Mesendoderm (in vitro differentiated cells): Measurements from ENCODE around the gene ABCC8.

Experiments used
- DNase-seq: peaks from one replicate; pipeline ENCODE4 v3.0.0; 2013
- H2AK5ac ChIP-seq: 2 replicates; pipeline ENCODE4 v1.6.1; 2013; ENCODE audit warnings: low read length, inconsistent platforms
- H2BK120ac ChIP-seq: 2 replicates; pipeline ENCODE4 v1.6.1; 2013; ENCODE audit warnings: low read depth, mild to moderate bottlenecking, low read length, moderate library complexity, mixed read lengths
- H2BK15ac ChIP-seq: replicated peaks from 2 replicates; pipeline ENCODE4 v1.6.1; 2013; ENCODE audit warnings: low read depth, mild to moderate bottlenecking, moderate library complexity
- H2BK5ac ChIP-seq: 2 replicates; pipeline ENCODE4 v1.6.1; 2013; ENCODE audit warnings: low read length, inconsistent platforms
- H3K18ac ChIP-seq: 2 replicates; pipeline ENCODE4 v1.6.1; 2013; ENCODE audit warnings: mild to moderate bottlenecking, low read length, mixed read lengths
- H3K23ac ChIP-seq: one replicate; pipeline ENCODE4 v1.6.1; 2013; ENCODE audit warnings: low read length
- H3K27ac ChIP-seq: 2 replicates; pipeline ENCODE4 v1.5.1; 2013; ENCODE audit warnings: low read depth, mild to moderate bottlenecking, inconsistent platforms, low read length, moderate library complexity
- H3K27me3 ChIP-seq: 2 replicates; pipeline ENCODE4 v1.6.1; 2013; ENCODE audit warnings: low read length, control low read depth, mild to moderate bottlenecking, inconsistent platforms; ENCODE audit not compliant: insufficient read depth, poor library complexity
- H3K36me3 ChIP-seq: 2 replicates; pipeline ENCODE4 v1.6.1; 2013; ENCODE audit warnings: low read length, inconsistent platforms; ENCODE audit not compliant: control insufficient read depth, insufficient read depth
- H3K4ac ChIP-seq: one replicate; pipeline ENCODE4 v1.6.1; 2013; ENCODE audit warnings: low read depth, mild to moderate bottlenecking, low read length, moderate library complexity
- H3K4me1 ChIP-seq: 2 replicates; pipeline ENCODE4 v1.6.1; 2013; ENCODE audit warnings: low read depth, low read length, inconsistent platforms; ENCODE audit not compliant: control insufficient read depth
- H3K4me2 ChIP-seq: 2 replicates; pipeline ENCODE4 v1.6.1; 2013; ENCODE audit warnings: low read length
- H3K4me3 ChIP-seq: 2 replicates; pipeline ENCODE4 v1.5.1; 2013; ENCODE audit warnings: mild to moderate bottlenecking, low read length
- H3K56ac ChIP-seq: one replicate; pipeline ENCODE4 v1.6.1; 2013; ENCODE audit warnings: low read length
- H3K79me1 ChIP-seq: 2 replicates; pipeline ENCODE4 v1.6.1; 2013; ENCODE audit warnings: low read length, inconsistent platforms
- H3K79me2 ChIP-seq: 2 replicates; pipeline ENCODE4 v1.6.1; 2013; ENCODE audit warnings: mild to moderate bottlenecking, low read length; ENCODE audit not compliant: control insufficient read depth, insufficient read depth
- H3K9ac ChIP-seq: 2 replicates; pipeline ENCODE4 v1.6.1; 2013; ENCODE audit warnings: low read length, inconsistent platforms
- H4K5ac ChIP-seq: one replicate; pipeline ENCODE4 v1.6.1; 2013; ENCODE audit warnings: low read length
- H4K8ac ChIP-seq: one replicate; pipeline ENCODE4 v1.6.1; 2013; ENCODE audit warnings: low read depth, mild to moderate bottlenecking, control low read depth, low read length, moderate library complexity
- WGBS: extraction: QIAGEN DNeasy Blood & Tissue Kit; methylation state at CpG from one replicate; pipeline ENCODE4 v1.1.7; 2013; ENCODE audit warnings: low lambda C conversion rate, missing lambda C conversion rate; ENCODE audit not compliant: insufficient coverage; ENCODE audit errors: extremely low coverage; 5-methylcytosine and 5-hydroxymethylcytosine counted together

The ABCC8 gene

DNA sequence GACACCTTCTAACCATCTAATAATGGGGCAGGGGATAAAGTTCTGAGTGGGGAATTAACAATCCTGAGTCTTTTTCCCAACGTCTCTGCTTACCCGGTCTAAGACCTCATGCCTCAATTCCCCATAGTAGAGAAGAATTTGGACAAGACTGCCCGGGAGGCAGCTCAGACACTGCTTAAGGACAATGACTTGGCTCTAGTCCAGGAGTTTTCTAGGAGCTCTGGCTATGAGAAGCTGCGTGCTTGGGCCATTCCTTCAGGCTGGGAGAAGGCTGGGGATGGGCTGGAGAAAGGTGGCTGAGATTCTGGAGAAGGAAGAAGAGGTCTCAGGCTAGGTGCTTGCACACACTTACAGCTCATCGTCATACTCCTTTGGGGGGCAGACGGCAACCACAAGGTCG lies 19.8 kb upstream of the ABCC8 start:
- DNase-seq: no peak
- Histone ChIP-seq H4K5ac (no peak overlapping the region), H2AK5ac (no peak overlapping the region), H2BK15ac (no peak overlapping the region), H3K79me1 (no peaks in the 10 kb centered on the region), H3K4me2 (no peak overlapping the region), H3K79me2 (no peaks in the 10 kb centered on the region), H3K4ac (no peak overlapping the region), H2BK120ac (no peak overlapping the region), H3K27me3 (no peaks in the 10 kb centered on the region), H3K4me1 (no peaks in the 10 kb centered on the region), H3K36me3 (no peaks in the 10 kb centered on the region), H4K8ac (no peak overlapping the region), H3K27ac (no peak overlapping the region), H3K56ac (no peak overlapping the region), H3K18ac (no peak overlapping the region), H3K23ac (no peak overlapping the region), H3K9ac (no peak overlapping the region), H3K4me3 (no peak overlapping the region), H2BK5ac (no peak overlapping the region)
- no CpG with 5 or more reads among the region's 7 CpGs for WGBS

GRCh38 chr11:17494019-17494418 lies 17.4 kb upstream of the ABCC8 start:
- Histone ChIP-seq H4K8ac (no peak overlapping the region), H3K56ac (no peak overlapping the region), H3K27me3 (no peaks in the 10 kb centered on the region), H2BK5ac (no peak overlapping the region), H3K9ac (no peak overlapping the region), H3K79me2 (no peaks in the 10 kb centered on the region), H2AK5ac (no peak overlapping the region), H3K4ac (no peak overlapping the region), H3K4me3 (no peak overlapping the region), H3K36me3 (no peaks in the 10 kb centered on the region), H3K23ac (no peak overlapping the region), H2BK120ac (no peak overlapping the region), H2BK15ac (no peak overlapping the region), H3K18ac (no peak overlapping the region), H4K5ac (no peak overlapping the region), H3K79me1 (no peaks in the 10 kb centered on the region), H3K27ac (no peak overlapping the region), H3K4me2 (no peak overlapping the region), H3K4me1 (no peaks in the 10 kb centered on the region)
- DNase-seq: no peak
- no CpG with 5 or more reads among the region's 6 CpGs for WGBS

DNA sequence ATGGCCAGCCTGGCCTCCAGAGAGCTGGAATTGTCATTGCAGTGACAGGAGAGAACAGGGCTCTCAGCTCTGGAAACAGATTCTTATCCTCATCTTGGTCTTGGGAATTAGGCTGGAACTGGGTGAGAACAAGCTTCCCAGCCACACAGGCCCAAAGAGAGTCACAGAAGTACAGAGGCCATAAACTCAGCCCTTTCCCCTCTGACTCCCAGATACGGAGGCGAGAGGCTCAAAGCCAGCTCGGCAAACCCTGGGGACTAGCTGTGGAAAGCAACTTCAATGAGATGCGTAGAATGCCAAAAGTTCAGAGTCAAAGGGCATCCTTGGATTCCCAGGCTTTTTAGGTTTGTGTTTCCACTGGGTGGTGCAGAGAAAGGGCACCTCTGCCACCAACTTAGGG lies 14.3 kb upstream of the ABCC8 start:
- Histone ChIP-seq H3K9ac (no peak overlapping the region), H3K4me2 (no peak overlapping the region), H3K79me2 (no peaks in the 10 kb centered on the region), H3K18ac (no peak overlapping the region), H3K27ac (no peak overlapping the region), H3K4me1 (no peaks in the 10 kb centered on the region), H3K27me3 (no peaks in the 10 kb centered on the region), H2AK5ac (no peak overlapping the region), H3K79me1 (no peaks in the 10 kb centered on the region), H3K23ac (no peak overlapping the region), H2BK120ac (no peak overlapping the region), H2BK15ac (no peak overlapping the region), H2BK5ac (no peak overlapping the region), H3K4ac (no peak overlapping the region), H4K8ac (no peak overlapping the region), H4K5ac (no peak overlapping the region), H3K56ac (no peak overlapping the region), H3K36me3 (no peaks in the 10 kb centered on the region), H3K4me3 (no peak overlapping the region)
- DNase-seq: no peak
- WGBS: no CpG with 5 or more reads among the region's 4 CpGs

GRCh38 chr11:17490232-17490631 lies 13.6 kb upstream of the ABCC8 start:
- H3K79me1 ChIP-seq: no peaks in the 10 kb centered on the region
- no peak overlapping the region for H2BK120ac ChIP-seq
- H3K27me3 ChIP-seq: no peaks in the 10 kb centered on the region
- H3K4ac ChIP-seq: no peak overlapping the region
- H4K5ac ChIP-seq: no peak overlapping the region
- WGBS: no CpG with 5 or more reads among the region's 6 CpGs
- H3K18ac ChIP-seq: no peak overlapping the region
- H3K79me2 ChIP-seq: no peaks in the 10 kb centered on the region
- H3K9ac ChIP-seq: no peak overlapping the region
- H3K56ac ChIP-seq: no peak overlapping the region
- no peak overlapping the region for H3K27ac ChIP-seq
- no peak overlapping the region for H4K8ac ChIP-seq
- H3K23ac ChIP-seq: no peak overlapping the region
- no peaks in the 10 kb centered on the region for H3K36me3 ChIP-seq
- no peaks in the 10 kb centered on the region for H3K4me1 ChIP-seq
- no peak overlapping the region for H2BK5ac ChIP-seq
- no peak for DNase-seq
- no peak overlapping the region for H2AK5ac ChIP-seq
- no peak overlapping the region for H2BK15ac ChIP-seq
- no peak overlapping the region for H3K4me3 ChIP-seq
- H3K4me2 ChIP-seq: no peak overlapping the region

DNA sequence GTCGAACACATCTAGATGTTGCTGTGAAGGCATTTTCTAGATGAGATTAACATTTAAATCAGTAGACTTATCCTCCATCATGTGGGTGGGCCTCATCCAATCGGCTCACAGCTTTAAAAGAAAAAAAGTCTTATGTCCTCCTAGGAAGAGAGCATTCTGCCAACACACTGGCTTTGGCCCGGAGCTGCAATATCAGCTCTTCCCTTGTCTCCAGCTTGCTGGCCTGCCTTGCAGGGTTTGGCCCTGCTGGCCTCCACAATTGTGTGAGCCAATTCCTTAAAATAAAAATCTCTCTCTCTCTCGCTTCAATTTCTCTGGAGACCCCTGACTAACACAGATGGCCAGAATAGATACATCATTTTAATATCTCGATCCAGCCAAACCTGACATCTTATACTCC lies 13.1 kb upstream of the ABCC8 start:
- Histone ChIP-seq H4K5ac (no peak overlapping the region), H3K9ac (no peak overlapping the region), H4K8ac (no peak overlapping the region), H3K18ac (no peak overlapping the region), H3K79me1 (no peaks in the 10 kb centered on the region), H2AK5ac (no peak overlapping the region), H2BK15ac (no peak overlapping the region), H3K4ac (no peak overlapping the region), H3K79me2 (no peaks in the 10 kb centered on the region), H3K36me3 (no peaks in the 10 kb centered on the region), H3K4me2 (no peak overlapping the region), H3K27ac (no peak overlapping the region), H2BK5ac (no peak overlapping the region), H3K56ac (no peak overlapping the region), H3K27me3 (no peaks in the 10 kb centered on the region), H2BK120ac (no peak overlapping the region), H3K4me3 (no peak overlapping the region), H3K23ac (no peak overlapping the region), H3K4me1 (no peaks in the 10 kb centered on the region)
- no CpG with 5 or more reads among the region's 5 CpGs for WGBS
- DNase-seq: no peak

DNA sequence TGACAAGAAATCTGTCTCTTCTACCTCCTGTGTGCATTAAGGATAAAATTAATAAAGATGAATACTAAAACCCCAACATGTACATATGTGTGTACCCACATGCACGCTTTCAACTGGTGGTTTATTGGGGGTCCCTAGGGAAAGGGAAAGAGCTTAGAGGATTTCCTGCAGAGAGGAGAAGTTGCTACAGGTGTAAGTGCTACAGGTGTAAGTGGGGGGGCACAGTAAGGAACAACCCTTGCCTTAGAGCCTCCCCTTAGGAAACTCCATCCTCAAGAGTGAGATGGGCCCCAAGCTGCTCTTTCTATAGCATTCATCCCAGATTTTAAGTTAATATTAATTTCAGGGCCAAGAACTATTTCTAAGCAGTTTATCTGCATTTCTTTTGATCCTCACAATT lies 11.9 kb upstream of the ABCC8 start:
- Histone ChIP-seq H3K56ac (no peak overlapping the region), H3K18ac (no peak overlapping the region), H3K27ac (no peak overlapping the region), H3K4me2 (no peak overlapping the region), H3K79me1 (no peaks in the 10 kb centered on the region), H3K4me1 (no peaks in the 10 kb centered on the region), H3K36me3 (no peaks in the 10 kb centered on the region), H2AK5ac (no peak overlapping the region), H3K27me3 (no peaks in the 10 kb centered on the region), H3K4me3 (no peak overlapping the region), H2BK120ac (no peak overlapping the region), H3K79me2 (no peaks in the 10 kb centered on the region), H3K23ac (no peak overlapping the region), H4K5ac (no peak overlapping the region), H3K9ac (no peak overlapping the region), H2BK15ac (no peak overlapping the region), H2BK5ac (no peak overlapping the region), H4K8ac (no peak overlapping the region), H3K4ac (no peak overlapping the region)
- no peak for DNase-seq
- no CpG with 5 or more reads among the region's 1 CpG for WGBS
